NCI-H774 (cell line): Measurements from ENCODE around the gene OBSCN.

Source experiments
- DNase-seq: peaks from one replicate; lab custom pipeline; 2025; lab: John Stamatoyannopoulos, UW

Gene OBSCN

GRCh38 chr1:228417483-228418203, 209.8 kb downstream of the OBSCN start:
- no peak for DNase-seq

GRCh38 chr1:228420968-228421826, 213.4 kb downstream of the OBSCN start:
- DNase-seq, result no peak

GRCh38 chr1:228423404-228424053, 215.7 kb downstream of the OBSCN start:
- no peak for DNase-seq

- DNase-seq, result no peak
Observed at GRCh38 chr1:228424685-228425660, 217.1 kb downstream of the OBSCN start.

- DNase-seq, result no peak
Observed at GRCh38 chr1:228426518-228427175, 218.8 kb downstream of the OBSCN start.

- DNase-seq, result no peak
Observed at GRCh38 chr1:228428412-228428811, 220.6 kb downstream of the OBSCN start.
